Smooth muscle cell (in vitro differentiated cells): ENCODE data around the gene TRIM3. TPM values are rescaled to one million over a fixed set of nuclear protein-coding genes. Genes with fewer than 3 reads are reported as not detected.

Experiments
- DNase-seq: peaks from one replicate; lab custom pipeline; 2025; ENCODE audit not compliant: unreplicated experiment; lab: John Stamatoyannopoulos, UW
- H2AFZ ChIP-seq: fragments of 200-600 bp; sonication (generic); 2 replicates; pipeline ENCODE4 v1.6.0; 2016; ENCODE audit warnings: antibody characterized with exemption, low read depth, mild to moderate bottlenecking
- H3F3A ChIP-seq: fragments of 200-600 bp; sonication (generic); 2 replicates; pipeline ENCODE4 v1.6.0; 2017; ENCODE audit warnings: antibody characterized with exemption, low read depth
- H3K27ac ChIP-seq: fragments of 200-600 bp; sonication (generic); 2 replicates; pipeline ENCODE4 v1.5.1; 2016; ENCODE audit warnings: low read depth, mild to moderate bottlenecking
- H3K27me3 ChIP-seq: fragments of 200-600 bp; sonication (generic); 2 replicates; pipeline ENCODE4 v1.6.1; 2016; ENCODE audit warnings: low read depth, mild to moderate bottlenecking
- H3K36me3 ChIP-seq: fragments of 200-600 bp; sonication (generic); 2 replicates; pipeline ENCODE4 v1.5.1; 2016; ENCODE audit warnings: low read depth
- H3K4me1 ChIP-seq: fragments of 200-600 bp; sonication (generic); 2 replicates; pipeline ENCODE4 v1.5.1; 2016; ENCODE audit warnings: low read depth
- H3K4me2 ChIP-seq: fragments of 200-600 bp; sonication (generic); 2 replicates; pipeline ENCODE4 v1.6.0; 2016; ENCODE audit warnings: mild to moderate bottlenecking
- H3K4me3 ChIP-seq: fragments of 200-600 bp; sonication (generic); 2 replicates; pipeline ENCODE4 v1.5.1; 2016; ENCODE audit warnings: mild to moderate bottlenecking
- H3K79me2 ChIP-seq: fragments of 200-600 bp; sonication (generic); 2 replicates; pipeline ENCODE4 v1.6.0; 2016; ENCODE audit warnings: low read depth, mild to moderate bottlenecking
- H3K9ac ChIP-seq: fragments of 200-600 bp; sonication (generic); 2 replicates; pipeline ENCODE4 v1.6.0; 2016; ENCODE audit warnings: low read depth
- H3K9me3 ChIP-seq: fragments of 200-600 bp; sonication (generic); replicated peaks from 2 replicates; pipeline ENCODE4 v1.5.1; 2016; ENCODE audit warnings: low read depth
- H4K20me1 ChIP-seq: fragments of 200-600 bp; sonication (generic); 2 replicates; pipeline ENCODE4 v1.6.0; 2016; ENCODE audit warnings: low read depth
- CTCF ChIP-seq: fragments of 200-600 bp; sonication (generic); IDR thresholded peaks from 2 replicates; pipeline ENCODE4 v1.5.1; 2017; ENCODE audit warnings: borderline replicate concordance, mild to moderate bottlenecking, antibody characterized with exemption; ENCODE audit not compliant: insufficient read depth, poor library complexity, severe bottlenecking
- WGBS: methylation state at CpG from one replicate; pipeline ENCODE4 v1.1.7; 2016; ENCODE audit warnings: low lambda C conversion rate; 5-methylcytosine and 5-hydroxymethylcytosine counted together
- polyA plus RNA-seq: library from polyadenylated mRNA; unstranded; fragments of >200 nt; fragmentation: Nextera tagmentation; extraction: Ambion mirVana; gene quantifications from 2 replicates; pipeline ENCODE4 v1.2.1, GENCODE V29; 2016
- total RNA-seq: library from RNA; depleted of rRNA; stranded (reverse); fragments of >200 nt; gene quantifications from 2 replicates; pipeline ENCODE4 v1.2.3, GENCODE V29; 2014

TRIM3 gene
- total and polyA plus RNA-seq, 2 experiments from 2014 or later = 14.0 to 25.5 TPM

DNA sequence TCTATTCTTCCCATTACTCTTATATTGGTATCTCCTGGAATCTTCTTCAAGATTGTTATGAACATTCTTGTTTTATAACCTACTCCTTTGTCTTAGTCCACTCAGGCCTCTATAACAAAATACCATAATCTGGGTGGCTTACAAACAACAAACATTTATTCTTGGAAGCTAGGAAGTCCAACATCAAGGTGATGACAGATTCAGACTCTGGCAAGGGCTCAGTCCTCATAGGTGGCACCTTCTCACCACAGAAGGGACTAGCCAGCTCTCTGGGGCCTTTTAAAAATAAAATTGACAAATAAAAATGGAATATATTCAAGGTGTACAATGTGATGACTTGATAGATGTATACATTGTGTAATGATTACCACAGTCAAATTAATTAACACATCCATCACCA is 43.1 kb upstream of the TRIM3 start:
- Histone ChIP-seq H3F3A (no peaks in the 10 kb centered on the region), H3K9ac (no peak overlapping the region), H3K27ac (no peak overlapping the region), H3K36me3 (peaks cover 15% of the 10 kb centered on the region), H3K4me1 (no peaks in the 10 kb centered on the region), H4K20me1 (no peaks in the 10 kb centered on the region), H3K9me3 (no peaks in the 10 kb centered on the region), H3K4me2 (no peak overlapping the region), H3K4me3 (no peak overlapping the region), H2AFZ (no peak overlapping the region), H3K79me2 (no peaks in the 10 kb centered on the region), H3K27me3 (no peaks in the 10 kb centered on the region)
- DNase-seq = no peak
- TF ChIP-seq CTCF = no peak

GRCh38 chr11:6505577-6506240 is 32.0 kb upstream of the TRIM3 start:
- Histone ChIP-seq H3K36me3 (peaks cover 6% of the 10 kb centered on the region), H3K9me3 (no peaks in the 10 kb centered on the region), H3F3A (no peaks in the 10 kb centered on the region), H3K9ac (no peak overlapping the region), H4K20me1 (no peaks in the 10 kb centered on the region), H3K27me3 (no peaks in the 10 kb centered on the region), H3K4me1 (no peaks in the 10 kb centered on the region), H3K79me2 (no peaks in the 10 kb centered on the region), H3K27ac (peak overlapping the region; percentile 43), H3K4me3 (no peak overlapping the region), H3K4me2 (no peak overlapping the region), H2AFZ (no peak overlapping the region)
- peak; percentile 67 for TF ChIP-seq CTCF
- WGBS = 64% methylated on average over 2 of the region's 2 CpGs
- DNase-seq = no peak

- Histone ChIP-seq H3K9me3 (no peaks in the 10 kb centered on the region), H3K27ac (no peak overlapping the region), H4K20me1 (no peaks in the 10 kb centered on the region), H3K9ac (no peak overlapping the region), H2AFZ (no peak overlapping the region), H3K4me3 (no peak overlapping the region), H3K79me2 (no peaks in the 10 kb centered on the region), H3K4me1 (no peaks in the 10 kb centered on the region), H3K27me3 (no peaks in the 10 kb centered on the region), H3K4me2 (no peak overlapping the region), H3F3A (no peaks in the 10 kb centered on the region), H3K36me3 (no peaks in the 10 kb centered on the region)
- WGBS = 93% methylated on average over 3 of the region's 3 CpGs
- DNase-seq = no peak
- no peak for TF ChIP-seq CTCF
Observed at GRCh38 chr11:6504166-6504565, 30.4 kb upstream of the TRIM3 start.

GRCh38 chr11:6502382-6502781 is 28.6 kb upstream of the TRIM3 start:
- Histone ChIP-seq H3K27ac (no peak overlapping the region), H3K4me1 (no peaks in the 10 kb centered on the region), H3K27me3 (no peaks in the 10 kb centered on the region), H3F3A (no peaks in the 10 kb centered on the region), H3K9ac (no peak overlapping the region), H4K20me1 (peaks cover 1% of the 10 kb centered on the region), H3K79me2 (no peaks in the 10 kb centered on the region), H3K4me2 (no peak overlapping the region), H3K36me3 (no peaks in the 10 kb centered on the region), H3K4me3 (no peak overlapping the region), H3K9me3 (no peaks in the 10 kb centered on the region), H2AFZ (no peak overlapping the region)
- DNase-seq = no peak
- 91% methylated on average over 3 of the region's 3 CpGs for WGBS
- no peak for TF ChIP-seq CTCF
